ENCODE results near the gene GLIPR2.

DNA sequence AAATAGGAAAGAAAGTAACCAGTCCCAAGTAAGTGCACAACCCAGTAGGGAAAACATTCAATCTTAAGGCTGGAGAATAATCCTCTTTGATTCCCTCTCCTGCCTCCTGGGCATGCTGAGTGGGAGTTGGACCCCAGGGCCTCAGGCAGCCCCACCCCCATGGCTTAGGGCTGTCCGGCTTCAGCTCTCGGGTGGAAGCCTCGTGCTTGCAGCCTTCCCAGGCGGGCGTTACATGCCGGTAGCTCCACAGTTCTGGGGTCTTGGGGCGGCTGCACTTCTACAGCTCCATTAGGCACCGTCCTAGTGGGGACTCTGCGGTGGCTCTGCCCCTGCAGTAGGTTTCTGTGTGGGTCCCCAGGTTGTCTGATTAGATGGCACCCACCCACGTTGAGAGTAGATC lies 10.1 kb downstream of the GLIPR2 start:
- TF ChIP-seq, protein P1, sequence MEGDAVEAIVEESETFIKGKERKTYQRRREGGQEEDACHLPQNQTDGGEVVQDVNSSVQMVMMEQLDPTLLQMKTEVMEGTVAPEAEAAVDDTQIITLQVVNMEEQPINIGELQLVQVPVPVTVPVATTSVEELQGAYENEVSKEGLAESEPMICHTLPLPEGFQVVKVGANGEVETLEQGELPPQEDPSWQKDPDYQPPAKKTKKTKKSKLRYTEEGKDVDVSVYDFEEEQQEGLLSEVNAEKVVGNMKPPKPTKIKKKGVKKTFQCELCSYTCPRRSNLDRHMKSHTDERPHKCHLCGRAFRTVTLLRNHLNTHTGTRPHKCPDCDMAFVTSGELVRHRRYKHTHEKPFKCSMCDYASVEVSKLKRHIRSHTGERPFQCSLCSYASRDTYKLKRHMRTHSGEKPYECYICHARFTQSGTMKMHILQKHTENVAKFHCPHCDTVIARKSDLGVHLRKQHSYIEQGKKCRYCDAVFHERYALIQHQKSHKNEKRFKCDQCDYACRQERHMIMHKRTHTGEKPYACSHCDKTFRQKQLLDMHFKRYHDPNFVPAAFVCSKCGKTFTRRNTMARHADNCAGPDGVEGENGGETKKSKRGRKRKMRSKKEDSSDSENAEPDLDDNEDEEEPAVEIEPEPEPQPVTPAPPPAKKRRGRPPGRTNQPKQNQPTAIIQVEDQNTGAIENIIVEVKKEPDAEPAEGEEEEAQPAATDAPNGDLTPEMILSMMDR (conservative IDR thresholded peaks at IDR 0.05; ENCODE audit: low read depth in 2 of 2), result no peak
- TF ChIP-seq EZH2phosphoT487 (IDR thresholded peaks at IDR 0.05; ENCODE audit: unreplicated experiment), result no peak
- TF ChIP-seq EZH2 (IDR thresholded peaks at IDR 0.05; ENCODE audit: low read depth, unreplicated experiment), result no peak
- TF ChIP-seq CREB1 (CRISPR knock-in tag; IDR thresholded peaks at IDR 0.05; ENCODE audit: low read depth), result no peak
- no peak for TF ChIP-seq JUNB (IDR thresholded peaks at IDR 0.05; ENCODE audit: unreplicated experiment)
- TF ChIP-seq, protein P2, sequence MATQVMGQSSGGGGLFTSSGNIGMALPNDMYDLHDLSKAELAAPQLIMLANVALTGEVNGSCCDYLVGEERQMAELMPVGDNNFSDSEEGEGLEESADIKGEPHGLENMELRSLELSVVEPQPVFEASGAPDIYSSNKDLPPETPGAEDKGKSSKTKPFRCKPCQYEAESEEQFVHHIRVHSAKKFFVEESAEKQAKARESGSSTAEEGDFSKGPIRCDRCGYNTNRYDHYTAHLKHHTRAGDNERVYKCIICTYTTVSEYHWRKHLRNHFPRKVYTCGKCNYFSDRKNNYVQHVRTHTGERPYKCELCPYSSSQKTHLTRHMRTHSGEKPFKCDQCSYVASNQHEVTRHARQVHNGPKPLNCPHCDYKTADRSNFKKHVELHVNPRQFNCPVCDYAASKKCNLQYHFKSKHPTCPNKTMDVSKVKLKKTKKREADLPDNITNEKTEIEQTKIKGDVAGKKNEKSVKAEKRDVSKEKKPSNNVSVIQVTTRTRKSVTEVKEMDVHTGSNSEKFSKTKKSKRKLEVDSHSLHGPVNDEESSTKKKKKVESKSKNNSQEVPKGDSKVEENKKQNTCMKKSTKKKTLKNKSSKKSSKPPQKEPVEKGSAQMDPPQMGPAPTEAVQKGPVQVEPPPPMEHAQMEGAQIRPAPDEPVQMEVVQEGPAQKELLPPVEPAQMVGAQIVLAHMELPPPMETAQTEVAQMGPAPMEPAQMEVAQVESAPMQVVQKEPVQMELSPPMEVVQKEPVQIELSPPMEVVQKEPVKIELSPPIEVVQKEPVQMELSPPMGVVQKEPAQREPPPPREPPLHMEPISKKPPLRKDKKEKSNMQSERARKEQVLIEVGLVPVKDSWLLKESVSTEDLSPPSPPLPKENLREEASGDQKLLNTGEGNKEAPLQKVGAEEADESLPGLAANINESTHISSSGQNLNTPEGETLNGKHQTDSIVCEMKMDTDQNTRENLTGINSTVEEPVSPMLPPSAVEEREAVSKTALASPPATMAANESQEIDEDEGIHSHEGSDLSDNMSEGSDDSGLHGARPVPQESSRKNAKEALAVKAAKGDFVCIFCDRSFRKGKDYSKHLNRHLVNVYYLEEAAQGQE (IDR thresholded peaks at IDR 0.05; ENCODE audit: unreplicated experiment), result no peak
- no peak for TF ChIP-seq NANOG (IDR thresholded peaks at IDR 0.05; ENCODE audit: borderline replicate concordance)
- TF ChIP-seq STAT1 (IDR thresholded peaks at IDR 0.05; ENCODE audit: unreplicated experiment), result no peak
- no peak for TF ChIP-seq ZNF114 (CRISPR knock-in tag; IDR thresholded peaks at IDR 0.05)
- TF ChIP-seq, protein P3, sequence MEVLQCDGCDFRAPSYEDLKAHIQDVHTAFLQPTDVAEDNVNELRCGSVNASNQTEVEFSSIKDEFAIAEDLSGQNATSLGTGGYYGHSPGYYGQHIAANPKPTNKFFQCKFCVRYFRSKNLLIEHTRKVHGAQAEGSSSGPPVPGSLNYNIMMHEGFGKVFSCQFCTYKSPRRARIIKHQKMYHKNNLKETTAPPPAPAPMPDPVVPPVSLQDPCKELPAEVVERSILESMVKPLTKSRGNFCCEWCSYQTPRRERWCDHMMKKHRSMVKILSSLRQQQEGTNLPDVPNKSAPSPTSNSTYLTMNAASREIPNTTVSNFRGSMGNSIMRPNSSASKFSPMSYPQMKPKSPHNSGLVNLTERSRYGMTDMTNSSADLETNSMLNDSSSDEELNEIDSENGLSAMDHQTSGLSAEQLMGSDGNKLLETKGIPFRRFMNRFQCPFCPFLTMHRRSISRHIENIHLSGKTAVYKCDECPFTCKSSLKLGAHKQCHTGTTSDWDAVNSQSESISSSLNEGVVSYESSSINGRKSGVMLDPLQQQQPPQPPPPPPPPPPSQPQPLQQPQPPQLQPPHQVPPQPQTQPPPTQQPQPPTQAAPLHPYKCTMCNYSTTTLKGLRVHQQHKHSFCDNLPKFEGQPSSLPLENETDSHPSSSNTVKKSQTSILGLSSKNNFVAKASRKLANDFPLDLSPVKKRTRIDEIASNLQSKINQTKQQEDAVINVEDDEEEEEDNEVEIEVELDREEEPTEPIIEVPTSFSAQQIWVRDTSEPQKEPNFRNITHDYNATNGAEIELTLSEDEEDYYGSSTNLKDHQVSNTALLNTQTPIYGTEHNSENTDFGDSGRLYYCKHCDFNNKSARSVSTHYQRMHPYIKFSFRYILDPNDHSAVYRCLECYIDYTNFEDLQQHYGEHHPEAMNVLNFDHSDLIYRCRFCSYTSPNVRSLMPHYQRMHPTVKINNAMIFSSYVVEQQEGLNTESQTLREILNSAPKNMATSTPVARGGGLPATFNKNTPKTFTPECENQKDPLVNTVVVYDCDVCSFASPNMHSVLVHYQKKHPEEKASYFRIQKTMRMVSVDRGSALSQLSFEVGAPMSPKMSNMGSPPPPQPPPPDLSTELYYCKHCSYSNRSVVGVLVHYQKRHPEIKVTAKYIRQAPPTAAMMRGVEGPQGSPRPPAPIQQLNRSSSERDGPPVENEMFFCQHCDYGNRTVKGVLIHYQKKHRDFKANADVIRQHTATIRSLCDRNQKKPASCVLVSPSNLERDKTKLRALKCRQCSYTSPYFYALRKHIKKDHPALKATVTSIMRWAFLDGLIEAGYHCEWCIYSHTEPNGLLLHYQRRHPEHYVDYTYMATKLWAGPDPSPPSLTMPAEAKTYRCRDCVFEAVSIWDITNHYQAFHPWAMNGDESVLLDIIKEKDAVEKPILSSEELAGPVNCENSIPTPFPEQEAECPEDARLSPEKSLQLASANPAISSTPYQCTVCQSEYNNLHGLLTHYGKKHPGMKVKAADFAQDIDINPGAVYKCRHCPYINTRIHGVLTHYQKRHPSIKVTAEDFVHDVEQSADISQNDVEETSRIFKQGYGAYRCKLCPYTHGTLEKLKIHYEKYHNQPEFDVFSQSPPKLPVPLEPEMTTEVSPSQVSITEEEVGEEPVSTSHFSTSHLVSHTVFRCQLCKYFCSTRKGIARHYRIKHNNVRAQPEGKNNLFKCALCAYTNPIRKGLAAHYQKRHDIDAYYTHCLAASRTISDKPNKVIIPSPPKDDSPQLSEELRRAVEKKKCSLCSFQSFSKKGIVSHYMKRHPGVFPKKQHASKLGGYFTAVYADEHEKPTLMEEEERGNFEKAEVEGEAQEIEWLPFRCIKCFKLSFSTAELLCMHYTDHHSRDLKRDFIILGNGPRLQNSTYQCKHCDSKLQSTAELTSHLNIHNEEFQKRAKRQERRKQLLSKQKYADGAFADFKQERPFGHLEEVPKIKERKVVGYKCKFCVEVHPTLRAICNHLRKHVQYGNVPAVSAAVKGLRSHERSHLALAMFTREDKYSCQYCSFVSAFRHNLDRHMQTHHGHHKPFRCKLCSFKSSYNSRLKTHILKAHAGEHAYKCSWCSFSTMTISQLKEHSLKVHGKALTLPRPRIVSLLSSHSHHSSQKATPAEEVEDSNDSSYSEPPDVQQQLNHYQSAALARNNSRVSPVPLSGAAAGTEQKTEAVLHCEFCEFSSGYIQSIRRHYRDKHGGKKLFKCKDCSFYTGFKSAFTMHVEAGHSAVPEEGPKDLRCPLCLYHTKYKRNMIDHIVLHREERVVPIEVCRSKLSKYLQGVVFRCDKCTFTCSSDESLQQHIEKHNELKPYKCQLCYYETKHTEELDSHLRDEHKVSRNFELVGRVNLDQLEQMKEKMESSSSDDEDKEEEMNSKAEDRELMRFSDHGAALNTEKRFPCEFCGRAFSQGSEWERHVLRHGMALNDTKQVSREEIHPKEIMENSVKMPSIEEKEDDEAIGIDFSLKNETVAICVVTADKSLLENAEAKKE (CRISPR knock-in tag; IDR thresholded peaks at IDR 0.05), result no peak
- TF ChIP-seq POLR2AphosphoS5 (IDR thresholded peaks at IDR 0.05; ENCODE audit: low read depth), result no peak

Measured in GM23338 (cell line).